Measurements from ENCODE around the gene APRT. TPM values are rescaled to one million over a fixed set of nuclear protein-coding genes. Genes with fewer than 3 reads are reported as not detected.
"Not testable (repeated sequence)": the region's sequence is repeated elsewhere in the genome, so short reads cannot be mapped to it uniquely, and the experiment has no call there.

The APRT gene
- total and polyA plus RNA-seq, 8 donors: 38.8 to 88.2 (median 68.4) TPM

- Histone ChIP-seq H3K9me3 (no peaks in the 10 kb centered on the region), H3K36me3 (no peaks in the 10 kb centered on the region), H3K27me3 (peaks cover 0 to 3% (median 0%) of the 10 kb centered on the region in 4 donors), H3K27ac (no peak overlapping the region), H3K4me1 (no peaks in the 10 kb centered on the region), H3K4me3 (no peak overlapping the region)
- ATAC-seq (no peak), FAIRE-seq (no peak), DNase-seq (peak in 1 of 6 donors; percentile 69)
- 55 to 62% methylated on average over 12 of the region's 12 CpGs for WGBS, 2 donors
- intact Hi-C loops (cut with DNase I): no loop called here
- TF ChIP-seq, protein P1, sequence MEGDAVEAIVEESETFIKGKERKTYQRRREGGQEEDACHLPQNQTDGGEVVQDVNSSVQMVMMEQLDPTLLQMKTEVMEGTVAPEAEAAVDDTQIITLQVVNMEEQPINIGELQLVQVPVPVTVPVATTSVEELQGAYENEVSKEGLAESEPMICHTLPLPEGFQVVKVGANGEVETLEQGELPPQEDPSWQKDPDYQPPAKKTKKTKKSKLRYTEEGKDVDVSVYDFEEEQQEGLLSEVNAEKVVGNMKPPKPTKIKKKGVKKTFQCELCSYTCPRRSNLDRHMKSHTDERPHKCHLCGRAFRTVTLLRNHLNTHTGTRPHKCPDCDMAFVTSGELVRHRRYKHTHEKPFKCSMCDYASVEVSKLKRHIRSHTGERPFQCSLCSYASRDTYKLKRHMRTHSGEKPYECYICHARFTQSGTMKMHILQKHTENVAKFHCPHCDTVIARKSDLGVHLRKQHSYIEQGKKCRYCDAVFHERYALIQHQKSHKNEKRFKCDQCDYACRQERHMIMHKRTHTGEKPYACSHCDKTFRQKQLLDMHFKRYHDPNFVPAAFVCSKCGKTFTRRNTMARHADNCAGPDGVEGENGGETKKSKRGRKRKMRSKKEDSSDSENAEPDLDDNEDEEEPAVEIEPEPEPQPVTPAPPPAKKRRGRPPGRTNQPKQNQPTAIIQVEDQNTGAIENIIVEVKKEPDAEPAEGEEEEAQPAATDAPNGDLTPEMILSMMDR (IDR thresholded peaks at IDR 0.05): no peak
Measured at GRCh38 chr16:88792668-88793250, 19.0 kb downstream of the APRT start.

- DNase-seq (peak in 1 of 6 donors; percentile 64), ATAC-seq (no peak), FAIRE-seq (no peak)
- Histone ChIP-seq H3K9me3 (no peaks in the 10 kb centered on the region), H3K27me3 (peaks cover 0 to 3% (median 0%) of the 10 kb centered on the region in 4 donors), H3K4me3 (no peak overlapping the region), H3K27ac (no peak overlapping the region), H3K4me1 (no peaks in the 10 kb centered on the region), H3K36me3 (no peaks in the 10 kb centered on the region)
- WGBS, 2 donors: 62 to 76% methylated on average over 13 of the region's 13 CpGs
- intact Hi-C loops (cut with DNase I): no loop called here
- TF ChIP-seq, protein P1 (IDR thresholded peaks at IDR 0.05): no peak
Measured at GRCh38 chr16:88792078-88792550, 19.6 kb downstream of the APRT start.

GRCh38 chr16:88790312-88791211, 21.2 kb downstream of the APRT start:
- Histone ChIP-seq H3K9me3 (no peaks in the 10 kb centered on the region), H3K27ac (peak overlapping the region in 1 of 4 donors; percentile 31), H3K36me3 (no peaks in the 10 kb centered on the region), H3K27me3 (peaks cover 0 to 3% (median 0%) of the 10 kb centered on the region in 4 donors), H3K4me3 (no peak overlapping the region), H3K4me1 (no peaks in the 10 kb centered on the region)
- intact Hi-C loops (cut with DNase I): no loop called here
- DNase-seq: peak in 1 of 6 donors; percentile 58
- TF ChIP-seq, protein P1 (IDR thresholded peaks at IDR 0.05): no peak
- WGBS, 2 donors: 27 to 32% methylated on average over 23 to 24 of the region's 24 CpGs
- FAIRE-seq: no peak
- peak in 2 of 4 donors; percentile 50 to 73 for ATAC-seq

GRCh38 chr16:88789594-88789993, 22.1 kb downstream of the APRT start:
- no peak for DNase-seq
- peak in 2 of 4 donors; percentile 44 to 48 for ATAC-seq
- 72 to 79% methylated on average over 6 to 7 of the region's 7 CpGs for WGBS, 2 donors

DNA sequence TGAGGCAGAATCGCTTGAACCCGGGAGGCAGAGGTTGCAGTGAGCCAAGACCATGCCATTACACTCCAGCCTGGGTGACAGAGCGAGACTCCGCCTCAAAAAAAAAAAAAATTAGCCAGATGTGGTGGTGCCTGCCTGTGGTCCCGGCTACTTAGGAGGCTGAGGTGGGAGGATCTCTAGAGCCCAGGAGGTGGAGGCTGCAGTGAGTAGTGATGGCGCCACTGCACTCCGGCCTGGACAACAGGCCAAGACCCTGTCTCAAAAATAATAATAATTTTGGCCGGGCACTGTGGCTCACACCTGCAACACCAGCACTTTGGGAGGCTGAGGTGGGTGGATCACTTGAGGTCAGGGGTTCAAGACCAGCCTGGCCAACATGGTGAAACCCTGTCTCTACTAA, 23.0 kb downstream of the APRT start:
- DNase-seq, ATAC-seq, H3K4me3 ChIP-seq, FAIRE-seq, H3K27me3 ChIP-seq, H3K36me3 ChIP-seq, H3K9me3 ChIP-seq, H3K27ac ChIP-seq, H3K4me1 ChIP-seq: not testable (repeated sequence)
- 88 to 94% methylated on average over 8 of the region's 8 CpGs for WGBS, 2 donors
- intact Hi-C loops (cut with DNase I): loop anchor here in 1 of 3 donors (5.0 kb wide), 1 partner anchor 46 kb away; no protein-coding TSS in a partner anchor

More at GRCh38 chr16:88789594-88789993, 22.1 kb downstream of the APRT start:
- Histone ChIP-seq H3K27me3 (peaks cover 0 to 3% (median 0%) of the 10 kb centered on the region in 4 donors), H3K36me3 (no peaks in the 10 kb centered on the region), H3K4me3 (no peak overlapping the region), H3K27ac (no peak overlapping the region), H3K9me3 (no peaks in the 10 kb centered on the region), H3K4me1 (no peaks in the 10 kb centered on the region)
- TF ChIP-seq, protein P1 (IDR thresholded peaks at IDR 0.05): no peak
- FAIRE-seq: no peak
- intact Hi-C loops (cut with DNase I): loop anchor here in 1 of 3 donors (5.0 kb wide), 1 partner anchor 47 kb away; no protein-coding TSS in a partner anchor
